ENCODE results near the gene RAB8B. TPM values are rescaled to one million over a fixed set of nuclear protein-coding genes. Genes with fewer than 3 reads are reported as not detected.
A peak's percentile ranks its signal among the peaks of the same experiment; 100 is the strongest.

RAB8B gene
- total and polyA plus RNA-seq, 7 donors: 2.5 to 18.1 (median 5.4) TPM

DNA sequence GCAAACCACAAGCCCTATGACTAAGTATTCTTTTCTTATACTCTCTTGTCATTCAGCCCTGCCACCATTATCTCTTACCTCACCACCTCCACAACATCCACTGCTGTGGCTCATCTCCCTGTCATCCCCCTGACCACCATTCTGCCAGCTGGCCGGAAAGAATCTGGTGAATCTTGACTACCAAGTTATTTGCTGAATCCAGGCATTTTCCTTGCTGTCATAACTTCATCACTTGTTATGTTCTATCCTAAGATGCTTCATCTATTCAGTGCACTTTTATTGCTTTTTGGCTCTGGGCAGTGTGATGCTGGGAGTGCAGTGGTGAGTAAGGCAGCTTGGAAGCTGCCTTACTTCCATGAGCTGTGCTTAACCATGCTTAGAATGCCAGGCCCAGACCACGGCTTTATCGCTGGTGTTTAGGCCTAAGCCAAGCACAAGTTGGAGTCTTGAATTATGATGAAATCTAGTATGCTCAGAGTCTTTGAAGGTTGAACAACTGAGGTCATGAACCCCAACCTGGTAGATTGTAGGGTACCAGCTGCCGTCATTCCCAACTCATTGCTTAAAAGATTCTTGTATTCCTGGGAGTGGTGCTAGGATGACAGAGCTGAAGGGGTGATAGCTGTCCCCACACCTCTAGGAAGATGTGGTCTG lies 61.0 kb downstream of the RAB8B start:
- Histone ChIP-seq H3K27me3 (ENCODE audit: insufficient read depth in 3 of 3, low read length in 2 of 3) (no peaks in the 10 kb centered on the region), H3K36me3 (ENCODE audit: insufficient read depth in 1 of 2, low read depth in 1 of 2) (peaks cover 0 to 8% of the 10 kb centered on the region in 2 donors), H3K4me1 (peaks cover 11% of the 10 kb centered on the region), H3K27ac (peak overlapping the region; percentile 15), H3K4me3 (no peak overlapping the region), H3K9me3 (no peaks in the 10 kb centered on the region)
- 78 to 91% (median 90%) methylated on average over 4 of the region's 4 CpGs for WGBS, 3 donors
- DNase-seq: no peak
- intact Hi-C loops (cut with DNase I): no loop called here
- ATAC-seq: peak; percentile 31 to 59 (median 52)
- TF ChIP-seq, protein P1, sequence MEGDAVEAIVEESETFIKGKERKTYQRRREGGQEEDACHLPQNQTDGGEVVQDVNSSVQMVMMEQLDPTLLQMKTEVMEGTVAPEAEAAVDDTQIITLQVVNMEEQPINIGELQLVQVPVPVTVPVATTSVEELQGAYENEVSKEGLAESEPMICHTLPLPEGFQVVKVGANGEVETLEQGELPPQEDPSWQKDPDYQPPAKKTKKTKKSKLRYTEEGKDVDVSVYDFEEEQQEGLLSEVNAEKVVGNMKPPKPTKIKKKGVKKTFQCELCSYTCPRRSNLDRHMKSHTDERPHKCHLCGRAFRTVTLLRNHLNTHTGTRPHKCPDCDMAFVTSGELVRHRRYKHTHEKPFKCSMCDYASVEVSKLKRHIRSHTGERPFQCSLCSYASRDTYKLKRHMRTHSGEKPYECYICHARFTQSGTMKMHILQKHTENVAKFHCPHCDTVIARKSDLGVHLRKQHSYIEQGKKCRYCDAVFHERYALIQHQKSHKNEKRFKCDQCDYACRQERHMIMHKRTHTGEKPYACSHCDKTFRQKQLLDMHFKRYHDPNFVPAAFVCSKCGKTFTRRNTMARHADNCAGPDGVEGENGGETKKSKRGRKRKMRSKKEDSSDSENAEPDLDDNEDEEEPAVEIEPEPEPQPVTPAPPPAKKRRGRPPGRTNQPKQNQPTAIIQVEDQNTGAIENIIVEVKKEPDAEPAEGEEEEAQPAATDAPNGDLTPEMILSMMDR (IDR thresholded peaks at IDR 0.05): no peak

DNA sequence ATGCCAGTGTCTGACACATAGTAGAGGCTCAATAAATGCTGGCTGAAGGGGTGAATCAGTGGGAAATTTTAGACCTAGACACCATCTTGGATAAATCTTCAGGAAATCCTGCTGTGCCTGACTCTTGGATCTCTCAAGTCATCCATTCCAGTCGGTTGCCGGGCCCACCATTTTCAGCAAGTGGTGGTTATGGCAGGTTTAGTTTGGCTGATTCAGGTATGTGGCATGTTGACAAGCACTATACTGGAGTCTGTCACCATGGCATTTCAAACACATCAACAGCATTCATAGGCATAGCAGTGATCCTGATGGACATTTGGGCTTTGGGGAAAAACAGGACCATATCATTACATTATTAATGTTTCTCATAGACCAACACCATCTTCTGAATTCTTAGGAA lies 62.3 kb downstream of the RAB8B start:
- 92% methylated on average over 2 of the region's 2 CpGs for WGBS, 3 donors
- H3K36me3 ChIP-seq (ENCODE audit: insufficient read depth in 1 of 2, low read depth in 1 of 2): peaks cover 0 to 8% of the 10 kb centered on the region in 2 donors
- H3K27me3 ChIP-seq (ENCODE audit: insufficient read depth in 3 of 3, low read length in 2 of 3): no peaks in the 10 kb centered on the region
- intact Hi-C loops (cut with DNase I): no loop called here
- H3K4me3 ChIP-seq: no peak overlapping the region
- DNase-seq: no peak
- TF ChIP-seq, protein P1 (IDR thresholded peaks at IDR 0.05): no peak
- no peaks in the 10 kb centered on the region for H3K9me3 ChIP-seq
- ATAC-seq: no peak
- H3K27ac ChIP-seq: no peak overlapping the region
- H3K4me1 ChIP-seq: peaks cover 8% of the 10 kb centered on the region

DNA sequence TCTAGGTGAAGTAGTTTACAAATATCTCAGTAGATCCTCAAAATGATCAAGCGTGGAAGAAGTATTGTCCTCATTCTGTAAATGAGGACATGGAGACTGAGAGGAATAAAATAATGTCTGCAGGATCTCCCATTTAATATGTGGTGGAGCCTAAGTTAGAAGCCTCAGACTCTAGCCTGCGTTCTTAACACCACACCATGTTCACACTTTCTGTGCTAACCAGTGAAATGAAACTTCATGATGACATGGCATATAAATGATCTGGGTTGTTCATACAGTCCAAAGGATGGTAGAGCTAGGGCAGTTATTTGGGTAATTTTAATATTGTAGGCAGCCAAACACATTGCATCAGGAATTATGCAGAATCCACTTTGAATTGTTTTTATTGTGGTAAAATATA lies 62.9 kb downstream of the RAB8B start:
- peaks cover 2% of the 10 kb centered on the region for H3K4me1 ChIP-seq
- H3K9me3 ChIP-seq: no peaks in the 10 kb centered on the region
- DNase-seq (no peak), ATAC-seq (no peak)
- H3K27me3 ChIP-seq (ENCODE audit: insufficient read depth in 3 of 3, low read length in 2 of 3): no peaks in the 10 kb centered on the region
- WGBS, 3 donors: 98 to 100% (median 99%) methylated on average over 2 of the region's 2 CpGs
- H3K4me3 ChIP-seq: no peak overlapping the region
- H3K27ac ChIP-seq: no peak overlapping the region
- intact Hi-C loops (cut with DNase I): no loop called here
- peaks cover 0 to 8% of the 10 kb centered on the region in 2 donors for H3K36me3 ChIP-seq (ENCODE audit: insufficient read depth in 1 of 2, low read depth in 1 of 2)
- TF ChIP-seq, protein P1 (IDR thresholded peaks at IDR 0.05): no peak

DNA sequence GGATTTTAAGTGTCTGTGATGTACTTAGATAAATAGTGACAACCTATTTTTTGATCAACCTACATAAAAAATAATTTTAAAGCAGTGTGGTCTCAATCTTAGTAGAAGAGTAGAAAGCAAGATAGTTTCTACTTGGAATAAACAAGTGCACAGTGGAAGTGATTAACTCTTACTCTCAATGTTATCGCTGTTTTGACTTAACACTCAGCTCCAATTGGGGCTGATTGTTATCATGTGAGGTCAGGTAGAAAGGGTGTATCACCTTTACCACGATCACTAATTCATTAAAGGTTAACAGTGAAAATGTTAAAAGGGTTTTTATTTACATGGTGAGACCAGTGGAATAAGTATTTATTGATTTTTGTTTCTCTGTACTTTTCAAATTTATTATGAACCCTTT lies 65.6 kb downstream of the RAB8B start:
- intact Hi-C loops (cut with DNase I): no loop called here
- H3K4me1 ChIP-seq: no peaks in the 10 kb centered on the region
- no peak for DNase-seq
- TF ChIP-seq, protein P1 (IDR thresholded peaks at IDR 0.05): no peak
- no peak overlapping the region for H3K4me3 ChIP-seq
- no peaks in the 10 kb centered on the region for H3K27me3 ChIP-seq (ENCODE audit: insufficient read depth in 3 of 3, low read length in 2 of 3)
- 90 to 93% (median 93%) methylated on average over 2 of the region's 2 CpGs for WGBS, 3 donors
- H3K36me3 ChIP-seq (ENCODE audit: insufficient read depth in 1 of 2, low read depth in 1 of 2): peaks cover 0 to 13% of the 10 kb centered on the region in 2 donors
- ATAC-seq: no peak
- no peaks in the 10 kb centered on the region for H3K9me3 ChIP-seq
- no peak overlapping the region for H3K27ac ChIP-seq

DNA sequence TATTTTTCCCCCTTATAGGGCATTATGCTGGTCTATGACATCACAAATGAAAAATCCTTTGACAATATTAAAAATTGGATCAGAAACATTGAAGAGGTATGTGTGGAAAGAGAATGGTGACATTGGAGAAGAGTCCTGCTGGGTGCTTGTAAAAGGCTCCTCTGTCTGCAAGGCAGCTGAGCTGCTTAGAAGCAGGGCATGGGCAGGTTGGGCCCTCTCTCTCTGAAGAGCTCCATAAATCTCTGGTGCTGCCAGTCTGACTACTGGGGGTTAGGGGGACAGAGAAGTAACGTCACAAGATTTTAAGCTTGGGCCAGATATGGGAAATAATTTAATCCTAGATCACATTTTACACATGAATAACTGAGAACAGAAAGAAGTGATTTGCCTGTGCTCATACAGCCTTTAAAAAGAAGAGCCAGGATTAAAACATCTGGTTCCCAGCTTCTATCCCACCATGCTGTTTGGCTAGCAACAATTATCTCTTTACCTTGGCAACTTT lies 66.1 kb downstream of the RAB8B start:
- 65 to 70% (median 65%) methylated on average over 1 of the region's 1 CpG for WGBS, 3 donors
- Histone ChIP-seq H3K27me3 (ENCODE audit: insufficient read depth in 3 of 3, low read length in 2 of 3) (no peaks in the 10 kb centered on the region), H3K4me3 (no peak overlapping the region), H3K27ac (no peak overlapping the region), H3K4me1 (no peaks in the 10 kb centered on the region), H3K36me3 (ENCODE audit: insufficient read depth in 1 of 2, low read depth in 1 of 2) (peaks cover 0 to 13% of the 10 kb centered on the region in 2 donors), H3K9me3 (no peaks in the 10 kb centered on the region)
- TF ChIP-seq, protein P1 (IDR thresholded peaks at IDR 0.05): no peak
- DNase-seq (no peak), ATAC-seq (no peak)
- intact Hi-C loops (cut with DNase I): no loop called here

Measured in psoas muscle (tissue), 8 donors.